ENCODE data around the gene SWAP70.

Gene SWAP70

DNA sequence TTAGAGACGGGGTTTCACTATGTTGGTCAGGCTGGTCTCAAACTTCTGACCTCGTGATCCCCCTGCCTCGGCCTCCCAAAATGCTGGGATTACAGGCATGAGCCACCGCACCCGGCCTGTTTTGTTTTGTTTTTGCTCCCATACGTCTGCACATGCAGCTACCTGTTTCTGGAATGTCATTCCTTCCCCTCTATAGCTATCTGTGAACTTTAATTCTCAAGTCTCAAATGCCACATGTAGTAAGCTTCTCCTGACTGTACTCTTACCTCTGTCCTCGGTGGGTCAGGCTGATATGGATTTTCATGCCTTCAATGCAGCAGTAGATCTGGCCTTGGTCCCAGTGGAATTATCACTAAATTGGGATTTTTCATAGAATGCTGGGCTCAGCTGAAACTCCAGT is 12.4 kb upstream of the SWAP70 start:
- H3K9me3 ChIP-seq (ENCODE audit: insufficient read depth, low read length) = no peaks in the 10 kb centered on the region
- no peak overlapping the region for H3K4me2 ChIP-seq (ENCODE audit: low read depth, low read length, poor library complexity, severe bottlenecking)
- H4K20me1 ChIP-seq (ENCODE audit: low read depth, low read length) = no peaks in the 10 kb centered on the region

DNA sequence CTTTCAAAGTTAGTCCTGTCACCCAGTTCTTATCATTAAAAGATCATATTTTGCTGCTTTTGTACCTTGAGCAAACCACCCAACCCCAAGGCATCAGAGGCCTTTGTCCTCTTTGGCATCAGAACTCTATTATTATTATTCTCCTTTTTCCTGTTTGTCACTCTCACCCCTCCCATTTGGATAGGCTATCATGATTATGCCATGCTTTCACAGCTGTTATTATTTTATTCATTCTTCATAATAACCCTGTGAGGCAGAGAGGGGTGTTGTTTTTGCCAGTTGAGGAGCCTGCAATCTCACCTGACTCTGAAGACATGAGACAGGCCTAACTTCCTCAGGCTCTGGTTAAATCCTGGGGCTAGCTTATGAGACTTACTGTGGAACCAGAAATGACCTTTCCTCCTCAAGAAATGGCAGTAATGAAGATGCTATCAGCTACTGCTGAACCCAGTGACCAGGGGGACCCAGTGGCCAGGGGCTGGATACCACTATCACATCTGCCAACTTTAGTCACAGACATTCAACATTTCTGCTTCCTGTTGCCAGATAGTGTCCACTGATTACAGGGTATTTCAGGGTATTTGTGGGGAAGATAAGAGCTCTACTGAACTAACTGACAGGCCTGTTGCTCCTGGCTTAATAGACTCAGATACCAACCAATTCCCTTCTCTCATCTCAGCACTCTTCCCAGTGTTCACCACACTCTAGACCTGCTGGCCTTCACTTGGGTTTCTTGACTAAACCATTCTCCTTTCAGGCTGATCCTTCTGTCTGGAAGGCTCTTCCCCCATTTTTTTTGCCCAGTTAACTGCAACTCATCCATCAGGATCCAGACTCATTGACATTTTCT is 11.8 kb upstream of the SWAP70 start:
- H3K9me3 ChIP-seq (ENCODE audit: insufficient read depth, low read length) = no peaks in the 10 kb centered on the region
- H3F3A ChIP-seq (ENCODE audit: insufficient read depth) = no peaks in the 10 kb centered on the region
- no peaks in the 10 kb centered on the region for H3K9me2 ChIP-seq (replicated peaks; ENCODE audit: insufficient read depth, low read length)
- no peak overlapping the region for H3K27ac ChIP-seq (ENCODE audit: low read depth, low read length)
- no peak overlapping the region for H3K9ac ChIP-seq (ENCODE audit: low read length)
- H3K4me2 ChIP-seq (ENCODE audit: low read depth, low read length, poor library complexity, severe bottlenecking) = no peak overlapping the region
- H3K4me3 ChIP-seq (ENCODE audit: insufficient read depth, low read length, poor library complexity, severe bottlenecking) = no peak overlapping the region
- H3K36me3 ChIP-seq (ENCODE audit: low read length) = 0 out of 2 replicates have a peak, but pooled peaks cover 3% of the 10 kb centered on the region
- H2AFZ ChIP-seq (ENCODE audit: low read depth, low read length, severe bottlenecking) = no peak overlapping the region
- H4K20me1 ChIP-seq (ENCODE audit: low read depth, low read length) = no peaks in the 10 kb centered on the region
- no peak for TF ChIP-seq EZH2phosphoT487 (conservative IDR thresholded peaks at IDR 0.05; ENCODE audit: low read length)
- TF ChIP-seq, protein P1, sequence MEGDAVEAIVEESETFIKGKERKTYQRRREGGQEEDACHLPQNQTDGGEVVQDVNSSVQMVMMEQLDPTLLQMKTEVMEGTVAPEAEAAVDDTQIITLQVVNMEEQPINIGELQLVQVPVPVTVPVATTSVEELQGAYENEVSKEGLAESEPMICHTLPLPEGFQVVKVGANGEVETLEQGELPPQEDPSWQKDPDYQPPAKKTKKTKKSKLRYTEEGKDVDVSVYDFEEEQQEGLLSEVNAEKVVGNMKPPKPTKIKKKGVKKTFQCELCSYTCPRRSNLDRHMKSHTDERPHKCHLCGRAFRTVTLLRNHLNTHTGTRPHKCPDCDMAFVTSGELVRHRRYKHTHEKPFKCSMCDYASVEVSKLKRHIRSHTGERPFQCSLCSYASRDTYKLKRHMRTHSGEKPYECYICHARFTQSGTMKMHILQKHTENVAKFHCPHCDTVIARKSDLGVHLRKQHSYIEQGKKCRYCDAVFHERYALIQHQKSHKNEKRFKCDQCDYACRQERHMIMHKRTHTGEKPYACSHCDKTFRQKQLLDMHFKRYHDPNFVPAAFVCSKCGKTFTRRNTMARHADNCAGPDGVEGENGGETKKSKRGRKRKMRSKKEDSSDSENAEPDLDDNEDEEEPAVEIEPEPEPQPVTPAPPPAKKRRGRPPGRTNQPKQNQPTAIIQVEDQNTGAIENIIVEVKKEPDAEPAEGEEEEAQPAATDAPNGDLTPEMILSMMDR (IDR thresholded peaks at IDR 0.05; ENCODE audit: insufficient read depth, low read length, poor library complexity, severe bottlenecking) = no peak
- no peaks in the 10 kb centered on the region for H3K79me2 ChIP-seq (ENCODE audit: insufficient read depth, low read length)
- no peaks in the 10 kb centered on the region for H3K27me3 ChIP-seq (ENCODE audit: low read length)

More for the DNA sequence above, 12.4 kb upstream of the SWAP70 start:
- no peaks in the 10 kb centered on the region for H3K9me2 ChIP-seq (replicated peaks; ENCODE audit: insufficient read depth, low read length)
- TF ChIP-seq EZH2phosphoT487 (conservative IDR thresholded peaks at IDR 0.05; ENCODE audit: low read length) = no peak
- TF ChIP-seq, protein P1 (IDR thresholded peaks at IDR 0.05; ENCODE audit: insufficient read depth, low read length, poor library complexity, severe bottlenecking) = no peak
- no peak overlapping the region for H3K27ac ChIP-seq (ENCODE audit: low read depth, low read length)
- H3K27me3 ChIP-seq (ENCODE audit: low read length) = no peaks in the 10 kb centered on the region
- H3K36me3 ChIP-seq (ENCODE audit: low read length) = 0 out of 2 replicates have a peak, but pooled peaks cover 3% of the 10 kb centered on the region
- no peak overlapping the region for H2AFZ ChIP-seq (ENCODE audit: low read depth, low read length, severe bottlenecking)
- H3F3A ChIP-seq (ENCODE audit: insufficient read depth) = no peaks in the 10 kb centered on the region
- no peak overlapping the region for H3K4me3 ChIP-seq (ENCODE audit: insufficient read depth, low read length, poor library complexity, severe bottlenecking)
- H3K9ac ChIP-seq (ENCODE audit: low read length) = no peak overlapping the region
- no peaks in the 10 kb centered on the region for H3K79me2 ChIP-seq (ENCODE audit: insufficient read depth, low read length)

DNA sequence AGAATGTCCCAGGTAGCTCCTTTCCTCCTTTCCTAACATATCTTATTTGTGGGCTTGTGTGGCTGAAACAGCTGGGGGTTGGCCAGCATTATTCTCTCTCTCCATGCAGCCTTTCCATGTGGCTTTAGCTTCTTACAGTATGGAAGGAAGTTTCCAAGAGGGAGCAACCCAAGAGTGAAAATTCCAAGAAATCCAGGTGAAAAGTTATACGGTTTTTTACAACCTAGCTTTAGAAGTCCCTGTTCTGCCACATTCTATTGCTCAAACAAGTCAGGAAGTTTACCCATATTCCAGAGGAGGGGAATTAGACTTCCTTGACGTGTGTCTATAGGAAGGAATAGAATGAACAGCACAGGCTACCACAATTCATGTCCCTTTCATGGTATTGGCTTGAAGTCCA is 10.0 kb upstream of the SWAP70 start:
- H3K36me3 ChIP-seq (ENCODE audit: low read length) = no peaks in the 10 kb centered on the region

More for the DNA sequence above, 10.0 kb upstream of the SWAP70 start:
- Histone ChIP-seq H3K27me3 (ENCODE audit: low read length) (no peaks in the 10 kb centered on the region), H2AFZ (ENCODE audit: low read depth, low read length, severe bottlenecking) (no peak overlapping the region), H3K27ac (ENCODE audit: low read depth, low read length) (no peak overlapping the region), H3K4me3 (ENCODE audit: insufficient read depth, low read length, poor library complexity, severe bottlenecking) (no peak overlapping the region), H3K9ac (ENCODE audit: low read length) (no peak overlapping the region), H3K4me2 (ENCODE audit: low read depth, low read length, poor library complexity, severe bottlenecking) (no peak overlapping the region), H3F3A (ENCODE audit: insufficient read depth) (no peaks in the 10 kb centered on the region), H3K9me2 (replicated peaks; ENCODE audit: insufficient read depth, low read length) (no peaks in the 10 kb centered on the region), H4K20me1 (ENCODE audit: low read depth, low read length) (no peaks in the 10 kb centered on the region), H3K79me2 (ENCODE audit: insufficient read depth, low read length) (no peaks in the 10 kb centered on the region), H3K9me3 (ENCODE audit: insufficient read depth, low read length) (no peaks in the 10 kb centered on the region)
- TF ChIP-seq EZH2phosphoT487 (conservative IDR thresholded peaks at IDR 0.05; ENCODE audit: low read length) = no peak
- TF ChIP-seq, protein P1 (IDR thresholded peaks at IDR 0.05; ENCODE audit: insufficient read depth, low read length, poor library complexity, severe bottlenecking) = no peak
